Activated CD4-positive, alpha-beta T cell treated with anti-CD3 and anti-CD28 coated beads, Interleukin-2, amount 50 U/mL, for 24 hours (primary cell): Measurements from ENCODE around the gene HS1BP3.

Source experiments
- DNase-seq, 2 donors: peaks; one replicate each; pipeline ENCODE4 v3.0.0-alpha.2; 2020; ENCODE audit warnings: low read depth in 1 of 2, low spot score in 1 of 2

Gene HS1BP3

GRCh38 chr2:20650877-20651730, at the start of gene HS1BP3:
TSS of gene HS1BP3 (minus strand) at chr2:20651098. CDS start at chr2:20651063, 35 bp downstream.
- DNase-seq, result peak; percentile 76

- no peak for DNase-seq
These were observed 48.2 kb upstream of the HS1BP3 start for GRCh38 chr2:20698916-20699613.

GRCh38 chr2:20697322-20697934, 46.5 kb upstream of the HS1BP3 start:
- no peak for DNase-seq

- no peak for DNase-seq
These were observed 45.5 kb upstream of the HS1BP3 start for GRCh38 chr2:20696366-20696765.

GRCh38 chr2:20693317-20693716, 42.4 kb upstream of the HS1BP3 start:
- DNase-seq, result no peak

- DNase-seq, result no peak
These were observed 41.2 kb upstream of the HS1BP3 start for GRCh38 chr2:20692081-20692480.

- DNase-seq, result no peak
These were observed 40.3 kb upstream of the HS1BP3 start for GRCh38 chr2:20691076-20691734.

- no peak for DNase-seq
These were observed 38.7 kb upstream of the HS1BP3 start for GRCh38 chr2:20689428-20690264.

- DNase-seq, result no peak
These were observed 36.4 kb upstream of the HS1BP3 start for GRCh38 chr2:20687260-20687832.

- no peak for DNase-seq
These were observed 33.7 kb upstream of the HS1BP3 start for GRCh38 chr2:20684581-20685063.

GRCh38 chr2:20682167-20682920, 31.4 kb upstream of the HS1BP3 start:
- DNase-seq, result no peak

- no peak for DNase-seq
These were observed 30.0 kb upstream of the HS1BP3 start for GRCh38 chr2:20680744-20681375.

GRCh38 chr2:20678780-20679179, 27.9 kb upstream of the HS1BP3 start:
- DNase-seq, result no peak

- no peak for DNase-seq
These were observed 27.1 kb upstream of the HS1BP3 start for GRCh38 chr2:20678086-20678395.

GRCh38 chr2:20677301-20678085, 26.6 kb upstream of the HS1BP3 start:
- DNase-seq, result no peak

GRCh38 chr2:20676353-20677215, 25.7 kb upstream of the HS1BP3 start:
- no peak for DNase-seq

GRCh38 chr2:20675701-20676352, 24.9 kb upstream of the HS1BP3 start:
- DNase-seq, result no peak
